Right lobe of liver (tissue), 4 donors: ENCODE data around the gene PGBD5.

ENCODE experiments used
- POLR2A ChIP-seq: fragments of 450-650 bp; IDR thresholded peaks from one replicate; pipeline ENCODE4 v1.6.1; 2017; ENCODE audit warnings: antibody characterized with exemption, mild to moderate bottlenecking
- TF ChIP-seq, protein P1 (sequence below), 4 donors: fragments of 200-600 bp in 3 of 4; fragments of 450-650 bp in 1 of 4; IDR thresholded peaks; one replicate each; pipeline versions ENCODE4 v1.5.1 to v1.8.0; 2016 to 2022; ENCODE audit warnings: antibody characterized with exemption in 4 of 4, mild to moderate bottlenecking in 2 of 4
- donor health status: DM: no; HTN: no; CAD: no.
- donor health status: DM: no; HTN: no; CAD: no.
- donor health status: DM: no; HTN: yes; CAD: no.

DNA sequence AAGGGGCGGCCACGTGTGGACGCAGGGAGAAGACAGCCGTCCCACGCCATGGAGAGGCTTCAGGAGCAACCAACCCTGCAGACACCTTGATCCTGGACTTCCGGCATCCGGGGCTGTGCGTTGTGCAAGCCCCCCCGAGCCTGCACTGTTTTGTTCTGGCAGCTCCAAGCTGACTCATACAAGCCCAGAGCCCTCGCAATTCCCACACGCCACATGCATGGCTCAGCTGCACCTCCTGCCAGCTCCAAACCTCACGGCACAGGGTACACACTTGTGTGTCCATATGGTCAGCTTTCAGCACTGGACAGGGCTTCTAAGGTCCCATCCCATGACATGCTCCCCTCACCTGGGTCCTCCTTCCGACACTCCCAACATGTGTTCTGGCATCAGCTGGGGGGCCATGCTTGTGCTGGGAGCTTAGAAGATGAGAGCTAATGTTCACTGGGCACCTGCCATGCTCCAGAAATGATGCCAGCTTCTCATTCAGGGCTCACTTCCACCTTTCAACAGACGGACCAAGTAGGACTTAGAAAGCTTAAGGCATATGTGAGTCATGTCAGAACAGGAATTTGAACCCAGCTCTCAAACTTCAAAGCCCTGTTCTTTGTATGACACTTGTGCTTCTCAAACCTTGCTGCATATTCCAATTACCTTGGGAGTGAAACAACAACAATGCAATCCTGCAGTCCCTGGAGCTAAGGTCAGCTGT, 137.3 kb downstream of the PGBD5 start:
- TF ChIP-seq, protein P1, sequence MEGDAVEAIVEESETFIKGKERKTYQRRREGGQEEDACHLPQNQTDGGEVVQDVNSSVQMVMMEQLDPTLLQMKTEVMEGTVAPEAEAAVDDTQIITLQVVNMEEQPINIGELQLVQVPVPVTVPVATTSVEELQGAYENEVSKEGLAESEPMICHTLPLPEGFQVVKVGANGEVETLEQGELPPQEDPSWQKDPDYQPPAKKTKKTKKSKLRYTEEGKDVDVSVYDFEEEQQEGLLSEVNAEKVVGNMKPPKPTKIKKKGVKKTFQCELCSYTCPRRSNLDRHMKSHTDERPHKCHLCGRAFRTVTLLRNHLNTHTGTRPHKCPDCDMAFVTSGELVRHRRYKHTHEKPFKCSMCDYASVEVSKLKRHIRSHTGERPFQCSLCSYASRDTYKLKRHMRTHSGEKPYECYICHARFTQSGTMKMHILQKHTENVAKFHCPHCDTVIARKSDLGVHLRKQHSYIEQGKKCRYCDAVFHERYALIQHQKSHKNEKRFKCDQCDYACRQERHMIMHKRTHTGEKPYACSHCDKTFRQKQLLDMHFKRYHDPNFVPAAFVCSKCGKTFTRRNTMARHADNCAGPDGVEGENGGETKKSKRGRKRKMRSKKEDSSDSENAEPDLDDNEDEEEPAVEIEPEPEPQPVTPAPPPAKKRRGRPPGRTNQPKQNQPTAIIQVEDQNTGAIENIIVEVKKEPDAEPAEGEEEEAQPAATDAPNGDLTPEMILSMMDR (IDR thresholded peaks at IDR 0.05) = no peak
- TF ChIP-seq POLR2A = no peak
